GM23338 (cell line): Measurements from ENCODE around the gene CFAP410. TPM values are rescaled to one million over a fixed set of nuclear protein-coding genes. Genes with fewer than 3 reads are reported as not detected.

Experiments
- CREB1 ChIP-seq: fragments of 250-450 bp; sonication (Bioruptor Pico); IDR thresholded peaks from 2 replicates; pipeline ENCODE4 v1.5.0; 2020; ENCODE audit warnings: low read depth, mild to moderate bottlenecking, moderate library complexity
- ETS1 ChIP-seq: IDR thresholded peaks from 2 replicates; pipeline ENCODE4 v1.6.1; 2016; ENCODE audit warnings: antibody characterized with exemption
- EZH2 ChIP-seq: fragments of 200-600 bp; sonication (generic); IDR thresholded peaks from one replicate; pipeline ENCODE4 v1.8.0; 2017; ENCODE audit warnings: antibody characterized with exemption, mild to moderate bottlenecking, low read depth; ENCODE audit not compliant: unreplicated experiment
- EZH2phosphoT487 ChIP-seq: fragments of 200-600 bp; sonication (generic); IDR thresholded peaks from one replicate; pipeline ENCODE4 v1.8.1; 2018; ENCODE audit warnings: antibody characterized with exemption; ENCODE audit not compliant: unreplicated experiment
- JUNB ChIP-seq: IDR thresholded peaks from one replicate; pipeline ENCODE4 v1.6.1; 2016; ENCODE audit warnings: antibody characterized with exemption; ENCODE audit not compliant: unreplicated experiment
- POLR2AphosphoS5 ChIP-seq: IDR thresholded peaks from 2 replicates; pipeline ENCODE4 v1.6.1; 2016; ENCODE audit warnings: antibody characterized with exemption, low read depth
- STAT1 ChIP-seq: IDR thresholded peaks from one replicate; pipeline ENCODE4 v1.6.1; 2016; ENCODE audit warnings: antibody characterized with exemption; ENCODE audit not compliant: unreplicated experiment
- ZNF114 ChIP-seq: fragments of 250-450 bp; sonication (Bioruptor Pico); IDR thresholded peaks from 2 replicates; pipeline ENCODE4 v1.5.0; 2020; ENCODE audit warnings: mild to moderate bottlenecking, moderate library complexity
- ZNF331 ChIP-seq: fragments of 250-450 bp; sonication (Bioruptor Pico); IDR thresholded peaks from 2 replicates; pipeline ENCODE4 v1.5.0; 2020; ENCODE audit warnings: low read depth, mild to moderate bottlenecking, moderate library complexity
- polyA plus RNA-seq: library from polyadenylated mRNA; unstranded; fragments of >200 nt; fragmentation: Nextera tagmentation; extraction: Ambion mirVana; gene quantifications from 2 replicates; pipeline ENCODE4 v1.2.1, GENCODE V29; 2016
- total RNA-seq: library from RNA; depleted of rRNA; stranded (reverse); fragments of >200 nt; shearing (Covaris generic); gene quantifications from 2 replicates; pipeline ENCODE4 v1.2.3, GENCODE V29; 2014
- TF ChIP-seq, protein P1 (sequence below): fragments of 250-450 bp; sonication (Bioruptor Pico); IDR thresholded peaks from 2 replicates; pipeline ENCODE4 v1.5.0; 2020; ENCODE audit warnings: mild to moderate bottlenecking, moderate library complexity

The CFAP410 gene
- total and polyA plus RNA-seq, 2 experiments from 2014 or later: 11.0 to 24.0 TPM

- TF ChIP-seq, protein P1, sequence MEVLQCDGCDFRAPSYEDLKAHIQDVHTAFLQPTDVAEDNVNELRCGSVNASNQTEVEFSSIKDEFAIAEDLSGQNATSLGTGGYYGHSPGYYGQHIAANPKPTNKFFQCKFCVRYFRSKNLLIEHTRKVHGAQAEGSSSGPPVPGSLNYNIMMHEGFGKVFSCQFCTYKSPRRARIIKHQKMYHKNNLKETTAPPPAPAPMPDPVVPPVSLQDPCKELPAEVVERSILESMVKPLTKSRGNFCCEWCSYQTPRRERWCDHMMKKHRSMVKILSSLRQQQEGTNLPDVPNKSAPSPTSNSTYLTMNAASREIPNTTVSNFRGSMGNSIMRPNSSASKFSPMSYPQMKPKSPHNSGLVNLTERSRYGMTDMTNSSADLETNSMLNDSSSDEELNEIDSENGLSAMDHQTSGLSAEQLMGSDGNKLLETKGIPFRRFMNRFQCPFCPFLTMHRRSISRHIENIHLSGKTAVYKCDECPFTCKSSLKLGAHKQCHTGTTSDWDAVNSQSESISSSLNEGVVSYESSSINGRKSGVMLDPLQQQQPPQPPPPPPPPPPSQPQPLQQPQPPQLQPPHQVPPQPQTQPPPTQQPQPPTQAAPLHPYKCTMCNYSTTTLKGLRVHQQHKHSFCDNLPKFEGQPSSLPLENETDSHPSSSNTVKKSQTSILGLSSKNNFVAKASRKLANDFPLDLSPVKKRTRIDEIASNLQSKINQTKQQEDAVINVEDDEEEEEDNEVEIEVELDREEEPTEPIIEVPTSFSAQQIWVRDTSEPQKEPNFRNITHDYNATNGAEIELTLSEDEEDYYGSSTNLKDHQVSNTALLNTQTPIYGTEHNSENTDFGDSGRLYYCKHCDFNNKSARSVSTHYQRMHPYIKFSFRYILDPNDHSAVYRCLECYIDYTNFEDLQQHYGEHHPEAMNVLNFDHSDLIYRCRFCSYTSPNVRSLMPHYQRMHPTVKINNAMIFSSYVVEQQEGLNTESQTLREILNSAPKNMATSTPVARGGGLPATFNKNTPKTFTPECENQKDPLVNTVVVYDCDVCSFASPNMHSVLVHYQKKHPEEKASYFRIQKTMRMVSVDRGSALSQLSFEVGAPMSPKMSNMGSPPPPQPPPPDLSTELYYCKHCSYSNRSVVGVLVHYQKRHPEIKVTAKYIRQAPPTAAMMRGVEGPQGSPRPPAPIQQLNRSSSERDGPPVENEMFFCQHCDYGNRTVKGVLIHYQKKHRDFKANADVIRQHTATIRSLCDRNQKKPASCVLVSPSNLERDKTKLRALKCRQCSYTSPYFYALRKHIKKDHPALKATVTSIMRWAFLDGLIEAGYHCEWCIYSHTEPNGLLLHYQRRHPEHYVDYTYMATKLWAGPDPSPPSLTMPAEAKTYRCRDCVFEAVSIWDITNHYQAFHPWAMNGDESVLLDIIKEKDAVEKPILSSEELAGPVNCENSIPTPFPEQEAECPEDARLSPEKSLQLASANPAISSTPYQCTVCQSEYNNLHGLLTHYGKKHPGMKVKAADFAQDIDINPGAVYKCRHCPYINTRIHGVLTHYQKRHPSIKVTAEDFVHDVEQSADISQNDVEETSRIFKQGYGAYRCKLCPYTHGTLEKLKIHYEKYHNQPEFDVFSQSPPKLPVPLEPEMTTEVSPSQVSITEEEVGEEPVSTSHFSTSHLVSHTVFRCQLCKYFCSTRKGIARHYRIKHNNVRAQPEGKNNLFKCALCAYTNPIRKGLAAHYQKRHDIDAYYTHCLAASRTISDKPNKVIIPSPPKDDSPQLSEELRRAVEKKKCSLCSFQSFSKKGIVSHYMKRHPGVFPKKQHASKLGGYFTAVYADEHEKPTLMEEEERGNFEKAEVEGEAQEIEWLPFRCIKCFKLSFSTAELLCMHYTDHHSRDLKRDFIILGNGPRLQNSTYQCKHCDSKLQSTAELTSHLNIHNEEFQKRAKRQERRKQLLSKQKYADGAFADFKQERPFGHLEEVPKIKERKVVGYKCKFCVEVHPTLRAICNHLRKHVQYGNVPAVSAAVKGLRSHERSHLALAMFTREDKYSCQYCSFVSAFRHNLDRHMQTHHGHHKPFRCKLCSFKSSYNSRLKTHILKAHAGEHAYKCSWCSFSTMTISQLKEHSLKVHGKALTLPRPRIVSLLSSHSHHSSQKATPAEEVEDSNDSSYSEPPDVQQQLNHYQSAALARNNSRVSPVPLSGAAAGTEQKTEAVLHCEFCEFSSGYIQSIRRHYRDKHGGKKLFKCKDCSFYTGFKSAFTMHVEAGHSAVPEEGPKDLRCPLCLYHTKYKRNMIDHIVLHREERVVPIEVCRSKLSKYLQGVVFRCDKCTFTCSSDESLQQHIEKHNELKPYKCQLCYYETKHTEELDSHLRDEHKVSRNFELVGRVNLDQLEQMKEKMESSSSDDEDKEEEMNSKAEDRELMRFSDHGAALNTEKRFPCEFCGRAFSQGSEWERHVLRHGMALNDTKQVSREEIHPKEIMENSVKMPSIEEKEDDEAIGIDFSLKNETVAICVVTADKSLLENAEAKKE (CRISPR knock-in tag): no peak
- TF ChIP-seq CREB1 (CRISPR knock-in tag): no peak
- no peak for TF ChIP-seq POLR2AphosphoS5
- TF ChIP-seq ZNF331 (CRISPR knock-in tag): no peak
- no peak for TF ChIP-seq ZNF114 (CRISPR knock-in tag)
- no peak for TF ChIP-seq STAT1
- no peak for TF ChIP-seq EZH2
- TF ChIP-seq JUNB: no peak
- no peak for TF ChIP-seq EZH2phosphoT487
- TF ChIP-seq ETS1: no peak
Observed at GRCh38 chr21:44281801-44282200, 57.4 kb downstream of the CFAP410 start (continued).
